ENCODE data around the gene SUCO.

- TF ChIP-seq POLR2AphosphoS5 (IDR thresholded peaks at IDR 0.05) (no peak), POLR2A (IDR thresholded peaks at IDR 0.05) (no peak)
Observed at GRCh38 chr1:172638249-172638648, 105.3 kb downstream of the SUCO start.
